GM18868 (cell line): ENCODE measurements around the gene VOPP1.
"Not testable (repeated sequence)": the region's sequence is repeated elsewhere in the genome, so short reads cannot be mapped to it uniquely, and the experiment has no call there.

Experiments used
- ATAC-seq: cut with Tn5 transposase; IDR thresholded peaks from one replicate; pipeline ENCODE4 v1.9.1; 2021; ENCODE audit warnings: mild to moderate bottlenecking, moderate library complexity; ENCODE audit not compliant: unreplicated experiment

Gene VOPP1, protein sequence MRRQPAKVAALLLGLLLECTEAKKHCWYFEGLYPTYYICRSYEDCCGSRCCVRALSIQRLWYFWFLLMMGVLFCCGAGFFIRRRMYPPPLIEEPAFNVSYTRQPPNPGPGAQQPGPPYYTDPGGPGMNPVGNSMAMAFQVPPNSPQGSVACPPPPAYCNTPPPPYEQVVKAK

DNA sequence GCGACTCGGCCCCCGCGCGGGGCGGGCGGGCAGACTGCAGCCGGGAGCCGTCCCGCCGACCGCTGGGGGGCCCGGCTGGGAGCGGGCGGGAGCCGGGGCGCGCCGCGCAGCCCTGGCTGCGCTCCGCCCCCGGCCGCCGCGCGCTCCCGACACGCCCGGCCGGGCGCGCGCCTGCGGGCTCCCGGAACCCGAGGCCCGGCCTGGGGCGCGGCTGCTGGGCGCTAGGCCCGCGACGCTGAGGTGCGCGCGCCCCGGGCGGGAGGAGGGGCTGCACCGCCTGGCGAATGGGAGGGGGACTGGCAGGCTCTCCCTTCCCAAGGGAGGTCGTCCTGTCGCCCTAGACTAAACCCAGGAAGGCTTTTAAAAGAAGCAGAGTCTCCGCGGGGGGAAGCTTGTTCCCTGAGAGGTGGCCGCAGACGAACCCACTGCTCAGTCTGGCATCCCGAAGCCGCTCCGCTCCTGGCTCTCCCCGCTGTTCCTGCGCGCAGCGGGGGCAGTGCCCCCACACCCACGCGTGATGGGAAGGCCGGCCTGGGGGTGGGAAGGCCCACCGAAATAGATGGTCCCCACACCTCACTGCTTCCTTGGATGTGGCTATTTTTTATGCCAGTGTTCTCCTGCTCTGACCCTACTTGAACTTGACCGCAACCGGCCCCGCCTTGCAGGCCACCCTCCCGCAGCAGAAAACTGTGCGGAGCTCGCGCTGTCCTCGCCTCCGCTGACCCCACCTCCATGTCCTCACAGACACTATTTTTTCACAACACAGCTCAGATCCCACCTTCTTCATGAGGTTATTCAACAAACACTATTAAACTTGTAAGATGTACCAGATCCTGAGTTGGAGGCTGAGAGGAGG, at the start of gene VOPP1:
Gene VOPP1, minus strand, starts transcription at position 125 of the 856 bp plus-strand sequence. CDS start 178 bp downstream, outside the sequence.
- ATAC-seq = peak; percentile 57

DNA sequence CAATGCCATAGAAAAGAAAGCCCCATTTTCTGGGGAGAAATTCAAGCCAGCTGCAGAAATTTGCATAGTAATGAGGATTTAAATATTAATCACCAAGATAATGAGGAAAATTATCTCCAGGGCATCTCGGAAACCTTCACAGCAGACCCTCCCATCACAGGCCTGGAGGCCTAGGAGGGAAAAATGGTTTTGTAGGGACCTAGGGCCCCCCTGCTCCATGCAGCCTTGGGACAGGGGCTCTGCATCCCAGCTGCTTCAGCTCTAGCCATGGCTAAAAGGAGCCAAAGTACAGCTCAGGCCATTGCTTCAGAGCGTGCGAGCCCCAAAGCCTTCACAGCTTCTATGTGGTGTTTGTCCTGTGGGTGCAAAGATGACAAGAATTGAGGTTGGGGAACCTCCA, 46.6 kb upstream of the VOPP1 start:
- ATAC-seq = no peak

DNA sequence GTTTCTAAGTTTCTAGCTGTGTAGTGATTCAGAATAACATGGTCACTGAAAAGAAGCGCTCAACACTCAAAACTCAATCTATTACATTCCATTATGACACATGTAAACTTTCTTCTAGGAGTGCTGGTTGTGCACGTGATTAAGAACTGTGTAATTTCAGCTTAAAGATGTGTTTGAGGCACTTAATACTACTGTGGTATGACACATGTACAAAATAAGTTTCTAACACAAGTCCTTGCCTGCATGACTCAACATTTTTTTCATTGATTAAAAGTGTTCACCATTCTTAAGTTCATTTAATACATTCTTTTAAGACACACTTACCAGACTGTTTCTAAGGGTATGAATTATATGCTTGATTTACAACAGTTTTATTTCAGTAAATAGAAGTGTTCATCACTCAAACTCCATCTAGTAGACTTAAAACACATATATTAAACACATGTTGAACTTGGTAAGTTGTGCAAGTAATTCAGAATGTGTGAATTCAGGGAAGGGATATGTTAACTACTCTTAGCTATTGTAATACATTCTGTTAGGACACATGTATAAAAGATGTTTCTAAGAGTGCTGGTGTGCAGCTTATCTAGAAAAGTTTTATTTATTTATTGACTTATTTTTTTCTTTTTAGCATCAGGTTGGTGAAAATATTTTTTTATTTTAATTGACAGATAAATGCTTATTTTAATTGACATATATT, 42.2 kb upstream of the VOPP1 start:
- not testable (repeated sequence) for ATAC-seq

DNA sequence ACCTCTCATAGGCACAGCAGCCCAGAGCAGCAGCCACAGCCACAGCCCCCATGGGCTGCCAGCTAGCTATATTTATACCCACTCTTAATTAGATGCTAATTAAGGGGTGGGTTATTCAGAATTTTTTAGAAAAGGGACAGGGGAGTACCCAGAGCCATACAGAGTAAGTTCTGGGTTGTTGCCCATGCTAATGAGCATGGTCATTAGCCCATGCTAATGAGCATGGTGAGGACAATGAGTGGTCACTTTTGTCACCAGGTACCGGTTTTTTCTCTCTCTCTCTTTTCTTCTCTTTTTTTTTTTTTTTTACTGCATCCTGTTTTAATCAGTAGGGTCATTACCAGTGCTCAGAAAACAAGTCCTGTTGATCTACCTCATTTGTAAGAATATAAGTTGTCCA, 37.4 kb upstream of the VOPP1 start:
- ATAC-seq = not testable (repeated sequence)

DNA sequence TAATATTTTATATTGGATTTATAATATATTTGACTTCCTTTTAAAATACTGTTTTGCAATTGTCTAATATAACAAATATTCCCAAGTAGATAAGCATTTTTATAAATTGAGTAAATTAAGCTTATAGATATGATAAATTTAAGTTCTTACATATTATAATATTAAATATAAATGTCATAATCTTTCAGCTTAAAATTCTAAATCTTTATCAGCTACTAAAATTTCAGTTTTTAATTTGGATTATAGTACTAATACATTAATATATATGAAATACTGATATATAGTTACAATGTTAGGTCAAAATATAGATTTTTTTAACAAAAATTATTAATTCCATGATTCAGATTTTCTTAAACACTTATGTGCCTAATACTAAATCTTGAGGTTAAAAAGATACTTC, 33.4 kb upstream of the VOPP1 start:
- not testable (repeated sequence) for ATAC-seq

DNA sequence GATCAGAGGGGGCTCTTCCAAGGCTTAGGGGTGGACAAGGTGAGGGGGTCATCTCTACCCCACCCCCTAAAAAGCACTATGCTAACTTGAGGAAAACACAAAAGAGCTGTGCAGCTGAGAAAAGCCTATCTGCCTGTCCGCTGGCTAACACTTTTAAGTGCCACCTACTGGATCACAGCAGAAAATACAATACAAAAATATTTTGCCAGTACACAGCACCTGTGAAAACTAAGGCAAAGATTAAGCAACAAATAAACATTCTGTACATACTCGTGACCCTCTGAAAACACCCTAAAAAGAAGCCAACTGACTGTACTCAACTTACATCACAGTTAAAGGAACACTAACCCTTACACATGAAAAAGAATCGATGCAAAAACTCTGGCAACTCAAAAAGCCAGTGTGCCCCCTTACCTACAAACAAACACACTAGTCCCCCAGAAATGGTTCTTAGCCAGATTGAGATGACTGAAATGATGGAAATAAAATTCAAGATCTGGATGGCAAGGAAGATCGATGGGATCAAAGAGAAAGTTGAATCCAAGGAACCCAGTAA, 25.7 kb upstream of the VOPP1 start:
- peak; percentile 71 for ATAC-seq

DNA sequence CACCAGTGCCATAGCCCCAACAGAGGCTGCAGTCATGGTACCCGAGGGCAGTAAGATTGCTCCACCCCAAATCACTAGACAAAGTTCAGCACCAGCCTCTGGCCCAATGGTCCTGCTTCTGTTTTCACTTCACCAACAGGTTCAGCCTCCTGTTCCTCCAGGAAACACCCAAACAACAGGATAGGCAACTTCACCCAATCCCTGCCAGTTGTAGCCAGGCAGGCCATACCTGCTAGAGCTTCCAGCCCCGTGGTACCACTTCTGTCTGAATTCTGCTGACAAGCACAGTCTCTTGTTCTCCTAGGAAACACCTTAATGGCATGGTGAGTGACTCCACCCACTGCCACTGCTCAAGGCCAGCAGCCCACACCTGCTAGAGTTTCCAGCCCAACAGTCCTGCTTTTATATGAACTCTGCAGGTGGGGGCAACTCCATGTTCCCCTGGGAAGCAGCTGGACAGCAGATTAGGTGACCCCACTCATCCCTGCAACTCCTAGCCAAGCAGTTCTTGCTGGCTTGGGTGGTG, 25.0 kb upstream of the VOPP1 start:
- ATAC-seq = not testable (repeated sequence)

DNA sequence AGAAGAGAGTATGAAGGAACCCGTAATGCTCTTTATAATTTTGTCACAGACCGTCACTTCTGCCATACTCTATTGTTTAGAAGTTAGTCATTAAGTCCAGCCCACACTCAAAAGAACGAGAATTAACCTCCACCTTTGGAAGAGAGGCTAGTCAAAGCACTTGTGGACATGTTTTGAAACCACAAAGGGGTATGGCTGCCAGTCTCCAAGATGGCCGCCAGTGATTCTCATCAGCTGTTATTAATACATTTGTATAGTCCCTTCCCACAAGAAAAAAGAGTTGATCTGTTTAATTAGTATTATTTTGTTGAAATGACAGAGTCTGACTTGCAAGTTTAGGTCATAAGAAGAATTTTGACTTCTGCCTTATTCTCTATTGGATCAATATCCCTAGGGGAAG, 23.2 kb upstream of the VOPP1 start:
- no peak for ATAC-seq

DNA sequence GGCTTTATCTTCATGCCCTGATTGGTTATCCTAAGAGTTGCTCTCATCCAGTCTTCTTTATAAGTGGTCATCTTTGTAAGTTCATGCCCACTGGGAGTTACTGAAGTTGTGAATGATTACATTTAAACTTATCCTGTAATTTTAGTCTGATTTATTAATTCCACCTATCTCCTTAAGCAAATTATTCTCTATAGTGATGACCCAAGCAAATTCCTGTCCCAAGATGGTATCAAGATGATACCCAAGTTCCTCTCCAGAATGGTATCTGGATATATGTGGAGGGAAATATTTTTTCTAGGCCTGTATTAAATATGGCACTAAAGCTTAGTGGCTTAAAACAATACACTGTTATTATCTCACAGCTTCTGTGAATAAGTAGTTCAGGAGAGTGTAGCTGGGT, 22.6 kb upstream of the VOPP1 start:
- no peak for ATAC-seq

DNA sequence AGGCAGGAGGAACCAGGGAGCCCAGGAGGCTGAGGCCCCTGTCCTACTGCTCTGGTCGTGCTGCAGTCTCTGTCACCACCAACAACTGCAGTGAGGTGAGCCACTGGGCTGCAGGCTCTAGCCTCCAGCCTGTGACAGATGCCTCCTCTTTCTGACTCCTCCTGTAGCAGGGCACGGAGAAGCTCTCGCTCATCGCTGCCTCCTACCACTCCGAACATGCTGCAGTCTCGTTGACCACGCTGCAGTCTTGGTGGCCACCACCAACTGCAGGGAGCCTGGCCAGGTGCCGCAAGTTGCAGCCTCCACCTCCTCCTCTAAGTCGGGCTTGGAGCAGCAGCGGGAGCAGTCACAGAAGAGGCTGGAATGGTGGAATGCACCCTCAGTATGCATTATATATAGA, 22.1 kb upstream of the VOPP1 start:
- ATAC-seq = no peak

DNA sequence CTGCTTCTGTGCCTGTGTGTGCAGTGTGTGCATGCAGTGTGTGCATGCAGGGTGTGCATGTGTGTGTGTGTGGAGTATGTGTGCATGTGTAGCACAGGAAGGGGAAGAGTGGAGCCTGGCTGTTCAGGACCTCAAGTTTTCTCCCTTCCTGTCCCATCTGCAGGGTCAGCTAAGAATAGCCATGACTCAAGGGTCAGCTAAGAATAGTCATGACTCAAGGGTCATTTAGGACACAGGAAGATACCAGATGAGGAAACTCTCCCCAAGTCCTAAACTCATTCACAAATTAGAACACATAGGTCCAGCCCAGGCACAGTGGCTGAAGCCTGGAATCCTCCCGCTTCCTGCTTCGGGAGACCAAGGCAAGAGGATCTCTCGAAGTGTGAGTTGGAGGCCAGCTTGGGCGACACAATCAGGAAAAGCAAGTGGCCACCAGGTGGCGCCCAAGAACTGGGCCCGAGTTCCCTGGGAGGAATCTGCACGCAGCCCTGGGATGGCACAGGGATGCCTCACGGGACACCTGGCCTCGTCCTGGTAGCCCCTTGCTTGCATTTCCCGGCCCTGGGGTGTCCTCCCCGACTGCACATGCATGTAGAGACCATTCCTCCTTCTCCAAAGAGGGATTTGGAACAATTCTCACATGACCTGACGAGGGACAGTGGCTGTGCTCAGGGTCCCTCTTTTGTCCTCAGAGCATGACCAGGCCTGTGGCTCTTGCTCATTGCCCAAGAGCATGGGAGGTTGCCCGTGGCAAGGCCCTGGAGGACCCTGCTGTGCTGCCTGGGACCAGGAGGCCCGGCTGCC, 21.4 kb upstream of the VOPP1 start:
- ATAC-seq = peak; percentile 48

DNA sequence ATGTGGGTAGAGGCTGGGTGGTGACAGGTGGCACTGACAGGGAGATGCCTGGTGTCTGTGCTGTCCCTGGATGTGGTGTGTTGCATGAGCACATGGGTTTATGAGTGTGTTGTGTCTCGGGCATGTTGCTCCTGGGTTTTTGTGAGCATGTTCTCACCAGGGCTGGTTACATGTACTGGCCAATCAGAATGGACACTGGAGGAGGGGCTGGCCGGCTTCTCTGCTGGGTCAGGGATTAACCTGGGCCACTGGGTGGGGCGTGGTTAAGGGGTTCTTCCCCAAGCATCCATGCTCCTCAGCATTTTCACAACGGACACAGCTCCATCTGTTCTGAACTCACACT, 20.8 kb upstream of the VOPP1 start:
- no peak for ATAC-seq

DNA sequence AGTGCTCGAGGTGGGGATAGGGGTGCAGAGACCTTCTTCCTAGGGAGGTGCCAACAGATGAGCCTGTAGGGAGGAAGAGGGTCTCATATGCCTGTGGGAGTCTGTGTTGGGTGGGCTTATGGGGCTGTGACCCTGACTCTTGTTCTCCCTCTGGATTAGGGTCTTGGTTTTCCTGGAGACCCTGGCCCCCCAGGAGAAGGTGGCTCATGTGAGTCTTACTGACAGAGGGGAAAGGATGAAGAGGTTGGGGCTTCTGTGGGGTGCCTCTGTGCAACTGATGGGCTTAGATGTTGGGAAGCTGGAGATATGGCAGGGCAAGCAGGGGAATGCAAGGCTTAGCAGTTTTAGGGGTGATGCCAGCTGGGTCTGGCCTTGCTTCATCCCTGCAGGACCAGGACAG, 20.2 kb upstream of the VOPP1 start:
- ATAC-seq = no peak

DNA sequence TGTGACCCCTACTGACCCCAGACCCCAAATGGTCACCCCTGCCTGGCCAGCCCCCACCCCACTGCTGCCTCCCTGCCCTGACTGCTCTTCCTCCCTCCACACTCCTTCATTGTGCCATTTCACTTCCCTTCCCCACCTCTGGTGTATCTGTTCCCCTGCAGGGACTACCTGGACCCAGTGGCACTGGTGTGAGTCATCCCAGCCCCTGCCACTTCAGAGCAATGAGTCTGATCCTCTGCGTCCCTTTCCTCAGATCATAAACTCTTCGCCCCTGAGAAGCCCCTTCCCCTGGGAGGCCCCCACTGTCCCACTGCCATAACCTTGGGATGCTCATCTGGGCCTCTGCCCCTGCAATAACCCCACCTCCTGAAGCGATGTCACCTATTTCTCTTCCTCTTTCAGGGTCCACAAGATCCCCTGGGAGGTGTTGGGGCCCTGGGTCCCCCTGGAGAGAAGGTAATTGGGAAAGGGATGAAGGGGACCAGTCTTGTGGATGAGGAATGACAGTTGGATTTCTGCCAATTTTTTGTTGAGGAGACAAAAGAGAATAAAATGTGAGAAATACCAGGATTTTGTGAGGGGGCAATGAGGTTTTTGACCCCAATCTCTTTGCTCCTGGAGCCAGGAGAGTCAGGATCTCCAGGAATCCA, 19.1 kb upstream of the VOPP1 start:
- ATAC-seq = peak; percentile 71

DNA sequence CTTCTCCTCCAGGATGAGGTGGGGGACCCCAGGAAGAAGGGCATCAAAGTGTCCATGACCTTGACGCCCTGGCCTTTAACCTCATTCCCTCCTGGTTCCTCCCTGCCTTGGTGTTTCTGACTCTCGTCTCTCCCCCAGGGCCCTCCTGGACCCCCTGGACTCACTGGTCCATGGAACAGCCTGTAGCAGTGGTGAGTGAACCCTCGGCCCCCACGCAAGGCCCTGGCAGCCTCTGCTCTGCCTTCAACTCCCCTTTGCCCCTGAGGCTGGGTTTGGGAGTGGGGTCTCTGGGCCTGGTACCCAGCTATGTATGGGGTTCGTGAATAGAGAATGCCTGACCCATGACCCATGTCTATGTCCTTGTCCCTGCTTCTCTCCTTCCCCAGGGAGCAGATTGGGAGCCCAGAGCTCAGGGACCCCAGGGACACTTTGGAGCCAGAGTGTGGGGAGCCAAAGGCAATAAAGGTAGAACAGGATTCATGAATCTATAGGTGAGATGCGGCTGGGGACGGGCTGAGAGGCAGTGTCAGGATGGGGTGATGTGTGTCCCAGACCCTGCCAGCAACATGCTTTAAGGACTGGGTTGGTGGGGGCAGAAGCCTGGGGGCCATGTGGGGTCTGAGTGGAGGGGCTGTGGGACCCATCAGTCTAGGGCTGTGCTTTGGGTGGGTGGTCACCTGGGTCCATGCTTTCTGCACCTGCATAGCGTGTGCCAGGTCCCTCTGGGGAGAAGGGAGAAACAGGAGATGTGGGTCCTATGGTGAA, 18.4 kb upstream of the VOPP1 start:
- no peak for ATAC-seq

DNA sequence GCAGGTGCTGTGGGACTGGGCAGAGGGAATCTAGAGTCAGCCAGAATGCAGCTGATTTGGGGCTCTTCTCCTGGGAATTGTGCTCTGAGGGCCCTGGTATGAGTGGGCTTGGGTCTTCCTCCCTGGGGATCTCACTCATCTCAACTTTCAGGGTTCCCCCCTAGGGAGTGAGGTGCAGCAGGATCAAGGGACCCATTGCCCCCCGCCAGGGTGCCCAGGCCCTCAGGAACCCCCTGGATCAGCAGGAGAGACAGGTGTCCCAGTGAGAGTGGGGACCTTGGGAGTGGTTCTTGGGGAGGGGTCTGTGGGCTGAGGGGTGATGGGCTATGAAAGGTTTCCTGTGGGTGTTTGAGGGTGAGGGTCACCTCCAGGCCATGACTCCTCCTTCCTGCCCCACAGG, 17.6 kb upstream of the VOPP1 start:
- no peak for ATAC-seq

DNA sequence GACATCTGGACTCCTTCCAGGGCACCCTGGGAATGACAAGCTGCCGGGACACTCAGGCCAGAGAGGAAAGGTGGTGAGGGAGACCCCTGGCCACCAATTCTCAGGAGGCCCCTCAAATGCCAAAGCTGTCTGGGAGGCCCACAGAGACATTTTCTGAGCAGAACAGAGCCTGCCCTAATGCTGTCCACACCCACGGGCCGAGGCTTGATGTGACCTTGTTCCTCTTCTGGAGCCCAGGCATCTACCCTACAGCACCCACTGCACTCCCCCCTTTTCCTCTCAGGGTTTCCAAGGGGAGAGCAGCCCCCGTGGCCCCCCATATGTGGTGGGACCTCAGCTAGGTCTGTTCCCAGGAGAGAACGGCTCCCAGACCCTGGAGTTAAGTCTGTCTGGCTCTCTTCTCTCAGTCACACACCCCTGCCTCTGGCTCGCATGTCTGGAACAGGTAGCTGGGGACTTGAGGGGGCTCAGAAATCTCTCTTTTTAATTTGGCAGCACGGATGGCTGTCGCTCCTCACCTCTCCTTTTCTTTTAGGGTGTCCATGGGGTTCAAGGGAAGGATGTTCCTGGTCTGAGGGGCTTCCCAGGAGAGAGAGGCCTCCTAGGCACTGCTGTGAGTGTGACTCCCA, 16.8 kb upstream of the VOPP1 start:
- no peak for ATAC-seq

DNA sequence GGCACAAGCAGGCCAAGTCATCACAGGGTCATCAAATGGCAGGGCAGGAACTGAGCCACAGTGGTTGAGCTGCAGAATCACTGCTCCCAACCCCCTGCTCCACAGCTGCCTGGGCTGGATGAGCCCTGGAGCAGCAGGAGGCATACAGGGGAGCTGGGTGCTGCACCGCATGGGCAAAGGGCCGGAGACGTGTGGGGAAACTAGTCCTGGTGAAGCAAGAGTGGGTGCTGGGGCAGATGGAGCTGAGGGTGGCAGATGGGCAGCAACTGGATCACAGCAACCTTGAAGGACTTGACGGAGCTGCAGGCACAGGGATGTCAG, 16.0 kb upstream of the VOPP1 start:
- ATAC-seq = no peak
